HG03342 (cell line): ENCODE data around the gene ASTL.
"Not testable (repeated sequence)": the region's sequence is repeated elsewhere in the genome, so short reads cannot be mapped to it uniquely, and the experiment has no call there.

Source experiments
- ATAC-seq: cut with Tn5 transposase; IDR thresholded peaks from one replicate; pipeline ENCODE4 v1.9.1; 2021; ENCODE audit warnings: mild to moderate bottlenecking, moderate library complexity; ENCODE audit not compliant: unreplicated experiment

Gene ASTL

GRCh38 chr2:96138179-96139145 is at the start of gene ASTL:
Gene ASTL (minus strand): TSS chr2:96138502. CDS start chr2:96138436, 66 bp downstream.
- no peak for ATAC-seq

GRCh38 chr2:96186562-96186961 is 48.3 kb upstream of the ASTL start:
- no peak for ATAC-seq

- ATAC-seq = no peak
Observed at GRCh38 chr2:96185516-96185915, 47.2 kb upstream of the ASTL start.

- no peak for ATAC-seq
Observed at GRCh38 chr2:96184989-96185388, 46.7 kb upstream of the ASTL start.

- no peak for ATAC-seq
Observed at GRCh38 chr2:96184188-96184587, 45.9 kb upstream of the ASTL start.

GRCh38 chr2:96181529-96181928 is 43.2 kb upstream of the ASTL start:
- ATAC-seq = no peak

- ATAC-seq = no peak
Observed at GRCh38 chr2:96180521-96180920, 42.2 kb upstream of the ASTL start.

GRCh38 chr2:96180002-96180401 is 41.7 kb upstream of the ASTL start:
- ATAC-seq = no peak

- no peak for ATAC-seq
Observed at GRCh38 chr2:96176661-96177060, 38.4 kb upstream of the ASTL start.

GRCh38 chr2:96175951-96176350 is 37.6 kb upstream of the ASTL start:
- ATAC-seq = no peak

GRCh38 chr2:96174251-96175144 is 36.2 kb upstream of the ASTL start:
- peak; percentile 75 for ATAC-seq

GRCh38 chr2:96171831-96172230 is 33.5 kb upstream of the ASTL start:
- ATAC-seq = no peak

- ATAC-seq = no peak
Observed at GRCh38 chr2:96170626-96171025, 32.3 kb upstream of the ASTL start.

- no peak for ATAC-seq
Observed at GRCh38 chr2:96169868-96170507, 31.7 kb upstream of the ASTL start.

GRCh38 chr2:96167407-96168013 is 29.2 kb upstream of the ASTL start:
- ATAC-seq = no peak

GRCh38 chr2:96164459-96165184 is 26.3 kb upstream of the ASTL start:
- ATAC-seq = peak; percentile 70

GRCh38 chr2:96163768-96164429 is 25.6 kb upstream of the ASTL start:
- ATAC-seq = peak; percentile 60

- ATAC-seq = no peak
Observed at GRCh38 chr2:96163415-96163767, 25.1 kb upstream of the ASTL start.

GRCh38 chr2:96161898-96162297 is 23.6 kb upstream of the ASTL start:
- ATAC-seq = no peak

- not testable (repeated sequence) for ATAC-seq
Observed at GRCh38 chr2:96160366-96160765, 22.1 kb upstream of the ASTL start.
